ENCODE measurements around the gene MACROD1. TPM values are rescaled to one million over a fixed set of nuclear protein-coding genes. Genes with fewer than 3 reads are reported as not detected.

MACROD1 gene
- total and polyA plus RNA-seq, 2 donors (not counting 1 experiment from before 2014, with no cell fraction given): 2.7 to 8.6 TPM

- no peaks in the 10 kb centered on the region for H3K79me2 ChIP-seq (ENCODE audit: control insufficient read depth, insufficient read depth, low read length)
- no peaks in the 10 kb centered on the region for H3K9me3 Mint-ChIP-seq (ENCODE audit: insufficient read depth)
- peaks cover 0 to 31% of the 10 kb centered on the region in 2 experiments for H3K36me3 ChIP-seq (replicated peaks in 1 of 2; ENCODE audit: control extremely low read depth in 1 of 2, control insufficient read depth in 1 of 2, extremely low read depth in 1 of 2, insufficient read depth in 2 of 2, low read length in 1 of 2)
- H3K4me3 ChIP-seq (ENCODE audit: control extremely low read depth in 1 of 5, extremely low read depth in 1 of 5, insufficient read depth in 1 of 5, low read depth in 2 of 5, low read length in 4 of 5): peak overlapping the region in 2 of 5 experiments; percentile 25 to 46
- WGBS (ENCODE audit: insufficient coverage): 59% methylated on average over 52 of the region's 54 CpGs
- CTCF ChIA-PET: interaction anchor here (1.0 to 4.5 kb wide), 8 partner anchors 8 to 306 kb away, joined by 3 to 102 read pairs (median 6); partner anchors contain the start of gene ZFTA
- H3K27me3 Mint-ChIP-seq: peaks cover 4% of the 10 kb centered on the region
- no peaks in the 10 kb centered on the region for H3K9me3 ChIP-seq (ENCODE audit: control extremely low read depth in 1 of 3, control insufficient read depth in 2 of 3, insufficient read depth in 1 of 3, low read length in 2 of 3)
- peaks cover 63% of the 10 kb centered on the region for H4K20me1 ChIP-seq (ENCODE audit: control insufficient read depth, insufficient read depth, low read length, poor library complexity, severe bottlenecking)
- TF ChIP-seq CTCF (IDR thresholded peaks at IDR 0.05) (no peak), EZH2 (IDR thresholded peaks at IDR 0.05; ENCODE audit: borderline replicate concordance, insufficient read depth, low read depth, low read length, poor library complexity, severe bottlenecking) (no peak)
- POLR2A ChIA-PET: interaction anchor here (1.9 kb wide), 1 partner anchor 13 kb away, joined by 4 read pairs; the partner anchor contains the start of gene OTUB1
- H3K4me1 Mint-ChIP-seq: peaks cover 13% of the 10 kb centered on the region
- peak overlapping the region; percentile 71 for H3K4me3 Mint-ChIP-seq
- no peak overlapping the region for H2AFZ ChIP-seq (ENCODE audit: insufficient read depth, low read depth, low read length, poor library complexity, severe bottlenecking)
- no peak overlapping the region for H3K27ac ChIP-seq (ENCODE audit: low read length in 2 of 2)
- H3K9ac ChIP-seq (ENCODE audit: low read length): no peak overlapping the region
- H3K4me2 ChIP-seq (replicated peaks; ENCODE audit: low read depth, low read length, poor library complexity, severe bottlenecking): peak overlapping the region; percentile 97
- ATAC-seq (ENCODE audit: low read depth) (peak; percentile 23), DNase-seq (peak; percentile 59)
- intact Hi-C loops (cut with micrococcal nuclease): no loop called here
- H3K27ac Mint-ChIP-seq: no peak overlapping the region
- H3K27me3 ChIP-seq (replicated peaks in 1 of 4; ENCODE audit: control extremely low read depth in 1 of 4, control insufficient read depth in 3 of 4, insufficient read depth in 4 of 4, low read length in 3 of 4): peaks cover 0 to 9% (median 3%) of the 10 kb centered on the region in 4 experiments
- peaks cover 21 to 26% of the 10 kb centered on the region in 2 donors for H3K4me1 ChIP-seq (ENCODE audit: control insufficient read depth in 2 of 2, insufficient read depth in 2 of 2, low read length in 2 of 2)
These were observed 167.2 kb downstream of the MACROD1 start for GRCh38 chr11:63998558-63999348.

Data from B cell (primary cell).